HG03064 (cell line): Measurements from ENCODE around the gene NEURL1.
"Not testable (repeated sequence)": the region's sequence is repeated elsewhere in the genome, so short reads cannot be mapped to it uniquely, and the experiment has no call there.

Experiments
- ATAC-seq: cut with Tn5 transposase; IDR thresholded peaks from one replicate; pipeline ENCODE4 v1.9.1; 2021; ENCODE audit warnings: low read depth; ENCODE audit not compliant: unreplicated experiment

The NEURL1 gene

DNA sequence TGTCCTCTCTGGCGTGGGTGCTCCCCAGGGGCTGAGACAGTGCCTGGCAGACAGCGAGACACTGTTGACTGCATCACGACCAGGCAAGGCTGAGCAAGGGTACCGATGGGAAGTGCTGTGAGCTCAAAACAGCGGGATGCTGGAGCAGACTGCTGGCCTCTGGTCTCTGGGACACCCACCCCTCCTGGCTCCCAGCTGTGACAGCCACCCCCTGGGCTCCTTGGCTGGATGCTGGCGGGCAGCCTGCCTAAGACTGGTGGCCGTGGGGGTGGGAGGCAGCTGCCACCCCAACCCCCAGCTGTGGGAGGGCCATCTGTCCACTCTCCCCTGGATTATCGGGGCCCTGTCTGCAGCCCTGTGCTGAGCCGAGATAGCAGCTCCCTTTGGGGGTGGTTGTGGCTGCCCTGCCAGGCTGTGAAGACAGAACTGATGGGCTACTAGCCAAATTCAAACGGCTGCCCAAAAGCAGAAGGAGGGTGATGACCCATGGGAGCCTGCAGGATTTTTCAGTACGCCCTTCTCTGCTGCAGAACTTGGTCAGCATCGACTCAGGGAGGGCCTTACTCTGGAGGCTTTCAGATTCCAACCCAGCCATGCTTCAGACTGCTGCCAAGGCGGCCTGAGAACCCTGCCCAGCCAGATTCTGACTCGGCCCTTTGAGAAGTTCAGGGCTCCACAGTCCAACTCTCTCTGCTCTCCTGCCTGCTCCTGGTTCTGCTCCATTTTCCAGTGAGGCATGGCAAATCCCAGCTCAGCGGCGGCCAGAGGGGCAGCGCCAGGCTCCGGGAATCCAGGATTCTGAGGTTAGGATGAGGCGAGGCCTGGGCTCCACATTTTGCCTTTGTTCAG is 125.3 kb downstream of the NEURL1 start:
- no peak for ATAC-seq

- ATAC-seq: no peak
Measured at GRCh38 chr10:103619424-103620351, 126.2 kb downstream of the NEURL1 start.

GRCh38 chr10:103620352-103620740 is 126.8 kb downstream of the NEURL1 start:
- no peak for ATAC-seq

DNA sequence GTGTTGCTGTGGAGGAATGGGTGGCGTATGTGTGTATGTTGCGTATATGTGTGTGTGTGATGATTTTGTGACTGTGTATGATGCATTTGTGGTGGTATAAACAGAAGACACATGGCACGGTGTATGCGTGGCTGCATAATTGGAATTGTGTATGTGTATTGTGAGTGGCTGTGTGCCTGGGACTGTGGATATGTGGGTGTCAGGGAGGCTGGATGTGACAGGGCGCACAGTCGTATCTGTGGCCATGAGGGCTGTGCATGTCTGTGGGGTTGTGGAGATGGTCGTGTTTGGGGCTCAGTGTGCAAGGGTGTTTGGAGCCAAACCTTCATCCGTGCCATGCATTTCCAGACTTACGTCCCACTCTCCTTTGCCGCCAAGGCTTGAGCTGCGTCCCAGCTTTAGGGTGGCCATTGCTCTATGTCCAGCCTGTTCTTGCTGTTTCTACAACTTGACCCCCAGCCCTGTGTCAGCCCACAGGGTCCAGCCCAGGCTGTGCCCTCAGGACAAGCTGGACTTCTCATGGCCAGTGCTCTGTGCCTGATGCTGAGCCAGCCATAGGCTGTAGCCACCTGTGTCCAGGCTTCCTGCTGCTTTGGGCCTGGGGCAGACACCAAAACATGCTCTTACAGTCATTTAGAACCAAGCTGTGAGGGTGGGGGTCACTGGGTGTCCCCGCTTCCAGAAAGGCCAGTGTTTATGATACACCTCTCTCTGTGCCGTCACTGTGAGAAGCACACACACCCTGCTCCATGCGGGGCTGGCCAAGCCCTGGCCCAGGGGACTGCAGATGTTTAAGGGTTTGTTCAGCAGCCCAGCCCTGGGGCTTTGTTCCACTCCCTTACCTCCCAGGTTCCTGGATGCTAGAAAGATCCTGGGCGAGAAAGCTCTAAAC is 127.6 kb downstream of the NEURL1 start:
- ATAC-seq: no peak

DNA sequence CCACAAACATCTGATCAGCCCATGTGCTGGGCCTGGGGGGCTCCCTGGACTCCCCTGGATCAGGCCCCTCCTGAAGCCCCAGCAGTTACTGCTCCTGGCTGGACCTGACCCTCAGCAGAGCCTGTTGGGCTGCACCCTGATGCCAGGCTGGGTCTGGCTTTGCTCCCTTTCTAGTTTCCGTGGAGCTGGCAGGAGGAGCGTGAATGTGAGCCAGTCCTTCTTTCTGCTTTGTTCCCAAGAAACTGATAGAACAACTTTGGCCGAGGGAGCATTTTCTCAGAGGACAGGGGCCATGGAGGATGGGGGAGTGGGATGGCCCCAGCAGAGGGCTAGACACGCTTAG is 128.2 kb downstream of the NEURL1 start:
- ATAC-seq: no peak

DNA sequence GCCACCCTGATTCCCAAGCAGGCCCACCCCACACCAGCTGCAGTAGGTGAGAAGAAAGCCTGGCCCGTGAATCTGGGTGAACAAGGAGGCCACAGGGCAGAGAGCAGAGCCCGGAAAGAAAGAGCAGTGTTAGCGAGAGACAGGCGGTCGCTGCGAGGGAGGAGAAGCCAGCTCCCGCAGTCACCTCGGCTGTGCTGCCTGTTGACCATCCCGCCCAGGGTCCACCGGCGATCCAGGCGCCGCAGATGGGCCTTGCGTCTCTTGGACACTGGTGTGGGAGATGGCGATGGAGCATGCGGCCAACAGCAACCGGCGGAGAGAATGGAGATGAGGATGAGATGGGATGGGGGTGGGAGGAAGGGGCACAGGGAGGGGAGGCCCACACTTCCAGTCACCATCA is 128.8 kb downstream of the NEURL1 start:
- no peak for ATAC-seq

- ATAC-seq: no peak
Measured at GRCh38 chr10:103622935-103623574, 129.6 kb downstream of the NEURL1 start.

DNA sequence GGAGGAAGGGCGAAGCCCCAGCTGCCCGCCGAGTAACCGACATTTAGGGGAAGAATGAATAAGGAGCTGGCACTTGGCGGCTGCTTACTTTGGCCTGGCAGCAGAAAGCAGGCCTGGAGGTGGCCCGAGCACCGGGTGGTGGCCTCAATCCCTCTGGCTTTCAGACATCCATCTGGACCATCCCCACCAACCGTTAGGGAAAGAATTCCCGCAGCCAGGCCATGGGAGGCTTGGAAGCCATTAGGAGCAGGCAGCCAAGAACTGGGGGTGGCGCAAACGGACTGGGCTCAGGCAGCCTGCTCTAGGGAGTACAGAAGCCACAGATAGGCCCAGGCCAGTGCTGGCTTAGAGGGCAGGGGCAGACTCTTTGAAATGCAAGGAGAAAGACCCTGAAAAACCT is 132.7 kb downstream of the NEURL1 start:
- ATAC-seq: no peak

DNA sequence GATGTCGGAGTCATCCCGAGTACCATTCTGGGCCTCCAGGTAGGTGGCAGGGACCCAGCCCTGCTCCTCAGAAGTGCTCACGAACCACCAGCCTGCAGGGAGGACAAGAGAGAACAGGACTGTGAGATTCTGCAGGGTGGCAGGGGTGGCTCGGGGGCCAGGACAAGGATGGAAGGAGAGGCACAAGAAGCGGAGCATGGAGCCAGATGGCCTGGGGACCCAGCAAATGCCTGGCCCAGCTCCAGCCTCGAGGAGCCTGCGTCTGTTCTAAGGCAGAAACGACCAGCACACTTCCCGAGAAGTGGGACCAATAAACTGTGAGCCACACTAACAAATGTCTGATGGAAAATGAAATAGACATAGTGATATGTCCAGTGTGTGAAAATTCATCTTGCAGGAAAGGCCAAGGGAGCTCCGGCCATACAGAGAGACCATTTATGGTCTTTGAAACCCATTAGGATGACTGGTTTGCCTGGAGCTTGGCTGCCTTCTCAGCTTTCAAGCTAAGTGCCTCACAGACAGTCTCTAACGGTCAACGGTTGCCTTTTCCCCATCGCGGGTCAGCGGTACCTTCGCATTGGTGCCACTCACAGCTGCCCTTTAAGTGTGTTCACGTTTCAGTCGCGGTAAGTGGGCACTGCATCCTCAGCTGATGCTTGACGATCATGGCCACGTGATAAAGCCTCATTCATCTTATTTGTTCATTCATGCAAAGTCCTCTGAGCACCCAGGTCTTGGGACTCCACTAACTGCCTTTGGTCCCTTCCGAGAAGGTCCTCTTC is 133.8 kb downstream of the NEURL1 start:
- no peak for ATAC-seq

GRCh38 chr10:103627893-103628292 is 134.4 kb downstream of the NEURL1 start:
- no peak for ATAC-seq

- no peak for ATAC-seq
Measured at GRCh38 chr10:103629581-103629980, 136.1 kb downstream of the NEURL1 start.

GRCh38 chr10:103630156-103630555 is 136.7 kb downstream of the NEURL1 start:
- ATAC-seq: no peak

DNA sequence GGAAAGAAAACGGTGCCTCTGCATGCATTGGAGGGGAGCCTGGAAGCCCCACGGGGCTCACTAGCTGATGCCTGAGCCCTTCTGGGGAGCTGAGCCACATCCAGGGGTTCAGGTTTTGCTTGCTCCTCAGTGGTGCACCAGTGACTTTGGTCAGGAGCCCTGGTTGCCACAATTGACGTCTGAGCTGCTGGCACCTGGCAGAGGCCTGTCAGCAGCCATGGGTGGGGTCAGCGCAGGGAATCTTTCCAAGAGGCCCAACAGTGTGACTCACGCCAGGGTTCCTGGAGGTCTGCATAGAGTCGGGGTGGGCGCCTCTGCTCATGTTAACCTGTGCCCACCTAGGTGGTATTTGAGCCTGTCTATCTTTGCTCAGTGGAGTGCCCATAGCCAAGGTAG is 138.7 kb downstream of the NEURL1 start:
- ATAC-seq: no peak

DNA sequence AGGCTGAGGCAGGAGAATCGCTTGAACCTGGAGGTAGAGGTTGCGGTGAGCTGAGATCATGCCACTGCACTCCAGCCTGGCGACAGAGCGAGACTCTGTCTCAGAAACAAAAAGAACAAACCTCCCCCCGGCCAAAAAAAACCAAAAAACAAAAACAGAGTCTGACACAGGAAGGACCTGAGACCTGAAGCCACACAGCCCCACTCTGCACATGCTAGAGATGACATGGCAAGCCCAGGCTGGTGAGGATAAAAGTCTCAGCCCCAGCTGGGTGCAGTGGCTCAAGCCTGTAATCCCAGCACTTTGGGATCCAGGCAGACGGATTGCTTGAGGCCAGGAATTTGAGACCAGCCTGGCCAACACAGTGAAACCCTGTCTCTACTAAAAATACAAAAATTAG is 139.4 kb downstream of the NEURL1 start:
- ATAC-seq: not testable (repeated sequence)

- no peak for ATAC-seq
Measured at GRCh38 chr10:103633846-103634245, 140.3 kb downstream of the NEURL1 start.

DNA sequence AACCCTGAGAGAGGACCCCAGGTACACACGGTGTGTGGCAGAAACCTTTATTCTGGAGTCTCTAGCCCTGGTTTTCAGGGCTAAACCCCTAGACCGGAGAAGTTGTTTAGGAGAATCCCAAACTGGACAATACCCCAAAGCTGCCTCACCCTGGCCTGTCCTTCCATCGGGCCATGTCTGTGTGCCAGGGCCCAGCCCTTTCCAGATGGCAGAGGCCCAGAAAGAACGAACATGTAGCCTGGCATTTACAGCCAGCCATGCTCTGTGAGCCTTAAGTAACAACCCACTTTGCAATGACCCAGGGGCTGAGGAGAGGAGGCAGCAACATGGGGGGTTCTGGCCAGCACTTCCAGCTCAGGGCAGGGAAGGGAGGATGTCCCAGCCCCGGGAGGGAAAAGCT is 142.1 kb downstream of the NEURL1 start:
- ATAC-seq: no peak

- no peak for ATAC-seq
Measured at GRCh38 chr10:103636492-103636891, 143.0 kb downstream of the NEURL1 start.

GRCh38 chr10:103637011-103637410 is 143.5 kb downstream of the NEURL1 start:
- ATAC-seq: no peak

- ATAC-seq: no peak
Measured at GRCh38 chr10:103637927-103638557, 144.5 kb downstream of the NEURL1 start.
